Endometrial microvascular endothelial cells (primary cell): ENCODE measurements around the gene GALNTL6. TPM values are rescaled to one million over a fixed set of nuclear protein-coding genes. Genes with fewer than 3 reads are reported as not detected.
"Not testable (repeated sequence)": the region's sequence is repeated elsewhere in the genome, so short reads cannot be mapped to it uniquely, and the experiment has no call there.

Experiments
- in situ Hi-C: cut with HindIII; loops from 2 replicates; pipeline ENCODE4 v1.10.0; 2017; ENCODE audit warnings: low sequenced_read_pairs, low pct_unique_long_range_greater_than_20kb; ENCODE audit errors: inconsistent ontology term
- total RNA-seq: library from RNA; depleted of rRNA; stranded (reverse); fragments of >200 nt; gene quantifications from one replicate; pipeline ENCODE4 v1.2.3, GENCODE V29; 2015; ENCODE audit errors: inconsistent ontology term

The GALNTL6 gene
- total RNA-seq, 1 donor from 2014 or later, result not detected

- in situ Hi-C loops, result no loop called here
Observed at GRCh38 chr4:172411149-172411548, 597.9 kb downstream of the GALNTL6 start.

GRCh38 chr4:172412851-172413580 lies 599.8 kb downstream of the GALNTL6 start:
- in situ Hi-C loops, result no loop called here

GRCh38 chr4:172428979-172429378 lies 615.8 kb downstream of the GALNTL6 start:
- in situ Hi-C loops, result not testable (repeated sequence)

GRCh38 chr4:172480471-172480870 lies 667.3 kb downstream of the GALNTL6 start:
- in situ Hi-C loops, result no loop called here

- in situ Hi-C loops, result no loop called here
Observed at GRCh38 chr4:172481802-172482508, 668.8 kb downstream of the GALNTL6 start.

GRCh38 chr4:172485007-172485406 lies 671.8 kb downstream of the GALNTL6 start:
- in situ Hi-C loops, result no loop called here

- in situ Hi-C loops, result no loop called here
Observed at GRCh38 chr4:172486531-172486930, 673.3 kb downstream of the GALNTL6 start.

GRCh38 chr4:172489861-172490260 lies 676.7 kb downstream of the GALNTL6 start:
- in situ Hi-C loops, result no loop called here

- in situ Hi-C loops, result no loop called here
Observed at GRCh38 chr4:172495769-172496168, 682.6 kb downstream of the GALNTL6 start.

GRCh38 chr4:172497321-172497720 lies 684.1 kb downstream of the GALNTL6 start:
- in situ Hi-C loops, result no loop called here

- in situ Hi-C loops, result no loop called here
Observed at GRCh38 chr4:172514011-172514410, 700.8 kb downstream of the GALNTL6 start.

- in situ Hi-C loops, result no loop called here
Observed at GRCh38 chr4:172514801-172515200, 701.6 kb downstream of the GALNTL6 start.

- in situ Hi-C loops, result no loop called here
Observed at GRCh38 chr4:172515266-172515879, 702.2 kb downstream of the GALNTL6 start.

- in situ Hi-C loops, result no loop called here
Observed at GRCh38 chr4:172517391-172517790, 704.2 kb downstream of the GALNTL6 start.

GRCh38 chr4:172521248-172521647 lies 708.0 kb downstream of the GALNTL6 start:
- in situ Hi-C loops, result no loop called here

- in situ Hi-C loops, result no loop called here
Observed at GRCh38 chr4:172521680-172522079, 708.5 kb downstream of the GALNTL6 start.

- in situ Hi-C loops, result no loop called here
Observed at GRCh38 chr4:172543249-172543648, 730.0 kb downstream of the GALNTL6 start.

GRCh38 chr4:172546782-172547181 lies 733.6 kb downstream of the GALNTL6 start:
- in situ Hi-C loops, result no loop called here

- in situ Hi-C loops, result no loop called here
Observed at GRCh38 chr4:172547724-172548123, 734.5 kb downstream of the GALNTL6 start.

GRCh38 chr4:172553216-172553615 lies 740.0 kb downstream of the GALNTL6 start:
- in situ Hi-C loops, result no loop called here
